K562 (cell line): ENCODE results near the gene DPY19L3. TPM values are rescaled to one million over a fixed set of nuclear protein-coding genes. Genes with fewer than 3 reads are reported as not detected.

Experiments used
- CBX8 ChIP-seq: fragments of 200-600 bp; sonication (generic); IDR thresholded peaks from 2 replicates; pipeline ENCODE4 v1.6.1; 2012; ENCODE audit warnings: borderline replicate concordance, mixed run types, low read depth, mild to moderate bottlenecking, moderate library complexity, mixed read lengths, low read length, control low read depth, inconsistent platforms; ENCODE audit not compliant: poor library complexity, severe bottlenecking; ENCODE audit errors: extremely low read depth
- E2F3 ChIP-seq: fragments of 250-450 bp; sonication (Bioruptor Pico); IDR thresholded peaks from 2 replicates; pipeline ENCODE4 v1.4.0; 2020; ENCODE audit warnings: mild to moderate bottlenecking
- EP300 ChIP-seq: IDR thresholded peaks from 2 replicates; pipeline ENCODE4 v1.6.1; 2012; ENCODE audit warnings: low read length, improper control_type of control experiment
- ESRRB ChIP-seq: fragments of 250-450 bp; sonication (Bioruptor Pico); IDR thresholded peaks from 2 replicates; pipeline ENCODE4 v1.5.0; 2020; ENCODE audit warnings: mild to moderate bottlenecking, moderate library complexity, borderline replicate concordance
- GATAD2B ChIP-seq: fragments of 450-650 bp; IDR thresholded peaks from 2 replicates; pipeline ENCODE4 v1.6.1; 2017; ENCODE audit warnings: mild to moderate bottlenecking, borderline replicate concordance
- L3MBTL2 ChIP-seq: fragments of 450-650 bp; IDR thresholded peaks from 2 replicates; pipeline ENCODE4 v1.6.1; 2016; ENCODE audit warnings: mild to moderate bottlenecking, moderate library complexity
- NR2C1 ChIP-seq, 2 experiments: fragments of 450-650 bp; IDR thresholded peaks; 2 replicates each; pipeline ENCODE4 v1.6.1; 2017; ENCODE audit warnings: mild to moderate bottlenecking in 2 of 2, antibody characterized with exemption in 1 of 2, inconsistent platforms in 1 of 2, missing compliant biosample characterization in 1 of 2, missing genetic modification characterization in 1 of 2
- NUFIP1 ChIP-seq: fragments of 450-650 bp; IDR thresholded peaks from 2 replicates; pipeline ENCODE4 v1.6.1; 2018; ENCODE audit not compliant: partially characterized antibody
- PHTF2 ChIP-seq: fragments of 250-450 bp; sonication (Bioruptor Pico); IDR thresholded peaks from 2 replicates; pipeline ENCODE4 v1.5.0; 2021; ENCODE audit warnings: mild to moderate bottlenecking
- PRPF4 ChIP-seq: fragments of 200-400 bp; formaldehyde crosslinking; IDR thresholded peaks from one replicate; pipeline ENCODE4 v1.6.1; 2017; ENCODE audit warnings: low read length, low read depth, mild to moderate bottlenecking; ENCODE audit not compliant: insufficient read depth, poor library complexity, severe bottlenecking
- RBM39 ChIP-seq: fragments of 200-400 bp; formaldehyde crosslinking; optimal IDR thresholded peaks from 2 replicates; pipeline ENCODE3; 2018; ENCODE audit warnings: low read depth, low read length
- RFX7 ChIP-seq: fragments of 250-450 bp; sonication (Bioruptor Pico); IDR thresholded peaks from 2 replicates; pipeline ENCODE4 v1.5.1; 2021; ENCODE audit warnings: mild to moderate bottlenecking
- SP1 ChIP-seq: sonication (generic); formaldehyde crosslinking; IDR thresholded peaks from 2 replicates; pipeline ENCODE4 v1.8.1; 2022; ENCODE audit warnings: mild to moderate bottlenecking, missing genetic modification reagents
- SRF ChIP-seq, 2 experiments: fragments of 250-450, 450-650 bp in 1 of 2; sonication (Bioruptor Pico) in 1 of 2; sonication (generic) in 1 of 2; formaldehyde crosslinking; IDR thresholded peaks; 2 replicates each; pipeline versions ENCODE4 v1.5.0 to v1.5.1; 2020 to 2022; ENCODE audit warnings: mild to moderate bottlenecking in 1 of 2, missing genetic modification reagents in 1 of 2
- TBL1XR1 ChIP-seq, 2 experiments: IDR thresholded peaks; 2 replicates each; pipeline ENCODE4 v1.6.1; 2012; ENCODE audit warnings: improper control_type of control experiment in 2 of 2, low read length in 2 of 2, mild to moderate bottlenecking in 1 of 2
- TBP ChIP-seq: optimal IDR thresholded peaks from 2 replicates; pipeline ENCODE3; 2011; ENCODE audit warnings: low read depth, low read length, improper control_type of control experiment
- ZFP91 ChIP-seq: sonication (generic); formaldehyde crosslinking; IDR thresholded peaks from 2 replicates; pipeline ENCODE4 v1.8.0; 2022; ENCODE audit warnings: mild to moderate bottlenecking, missing genetic modification reagents
- ZNF121 ChIP-seq: sonication (generic); formaldehyde crosslinking; conservative IDR thresholded peaks from 2 replicates; pipeline ENCODE4 v1.8.0; 2022; ENCODE audit warnings: missing genetic modification reagents
- ZNF146 ChIP-seq: IDR thresholded peaks from one replicate; pipeline ENCODE4 v1.6.1; 2018; ENCODE audit warnings: missing compliant biosample characterization; ENCODE audit not compliant: unreplicated experiment
- ZNF263 ChIP-seq: sonication (generic); formaldehyde crosslinking; IDR thresholded peaks from 2 replicates; pipeline ENCODE4 v1.8.0; 2022; ENCODE audit warnings: mild to moderate bottlenecking, missing genetic modification reagents, borderline replicate concordance
- ZNF584 ChIP-seq: fragments of 200-800 bp; sonication (Bioruptor generic); IDR thresholded peaks from 2 replicates; pipeline ENCODE4 v1.6.1; 2016; ENCODE audit warnings: low read depth, mild to moderate bottlenecking, missing genetic modification characterization, missing compliant biosample characterization
- ZNF766 ChIP-seq: fragments of 200-800 bp; sonication (Bioruptor generic); conservative IDR thresholded peaks from 2 replicates; pipeline ENCODE4 v1.6.1; 2016; ENCODE audit warnings: missing genetic modification characterization, missing compliant biosample characterization
- ZNF77 ChIP-seq: fragments of 250-450 bp; sonication (Bioruptor Pico); IDR thresholded peaks from 2 replicates; pipeline ENCODE4 v1.5.0; 2020
- ZNF785 ChIP-seq: fragments of 250-450 bp; sonication (Bioruptor Pico); IDR thresholded peaks from 2 replicates; pipeline ENCODE4 v1.4.0; 2020; ENCODE audit warnings: mild to moderate bottlenecking
- polyA plus RNA-seq, 8 experiments: library from polyadenylated mRNA; depleted of rRNA in 4 of 8; stranded (reverse) in 5 of 8; unstranded in 3 of 8; fragments of >200 nt; fragmentation: Nextera tagmentation in 2 of 8; fragmentation: Illumina TruSeq in 1 of 8; extraction: Ambion mirVana in 2 of 8; extraction: Trizol in 1 of 8; gene quantifications; 2 replicates each; pipeline versions ENCODE4 v1.2.1 to v1.2.3, GENCODE V29; 2011 to 2014; ENCODE audit warnings: inconsistent platforms in 1 of 8, missing spikeins in 1 of 8
- total RNA-seq, 7 experiments: library from RNA; depleted of rRNA in 6 of 7; stranded (reverse); fragments of >200 nt in 6 of 7; fragmentation: Illumina TruSeq in 2 of 7; extraction: Trizol in 2 of 7; gene quantifications; 2 replicates each; pipeline versions ENCODE4 v1.2.1 to v1.2.3, GENCODE V29; 2011 to 2021; ENCODE audit warnings: low replicate concordance in 1 of 7
- TF ChIP-seq, protein P1 (sequence below): IDR thresholded peaks from 2 replicates; pipeline ENCODE4 v1.6.1; 2012; ENCODE audit warnings: low read depth, low read length, improper control_type of control experiment, borderline replicate concordance

The DPY19L3 gene
- total and polyA plus RNA-seq, 9 of the 15 experiments (the other 6 are each of a cell fraction or from before 2014, with no cell fraction given), result 4.7 to 39.2 (median 22.0) TPM

- TF ChIP-seq ZNF77 (CRISPR knock-in tag) (no peak), GATAD2B (peak; percentile 76; the same call in 1 of the 2 replicates), RFX7 (CRISPR knock-in tag) (no peak), E2F3 (no peak), CBX8 (no peak), SP1 (CRISPR knock-in tag) (no peak), ZNF584 (CRISPR knock-in tag) (0 out of 2 replicates have a peak, but pooled peaks have one; percentile 34), ZNF263 (CRISPR knock-in tag) (peak; percentile 23; the same call in 1 of the 2 replicates), ZNF121 (CRISPR knock-in tag) (no peak), ESRRB (CRISPR knock-in tag) (no peak), ZNF146 (no peak), RBM39 (no peak), L3MBTL2 (peak; percentile 83), PRPF4 (no peak), ZFP91 (CRISPR knock-in tag) (no peak), PHTF2 (no peak), SRF (CRISPR knock-in tag; IDR thresholded peaks at IDR 0.05) (peak in 1 of 2 experiments; percentile 61; a peak in 1 of 4 replicates), ZNF785 (CRISPR knock-in tag) (no peak), TBL1XR1 (IDR thresholded peaks at IDR 0.05; ENCODE audit: low read length in 2 of 2) (peak in 1 of 2 experiments; percentile 86; a peak in 2 of 4 replicates), EP300 (peak; percentile 90), NR2C1 (IDR thresholded peaks at IDR 0.05) (0 out of 2 replicates have a peak, but pooled peaks have one; percentile 28), NR2C1 (tag; IDR thresholded peaks at IDR 0.05) (peak; percentile 40; the same call in 1 of the 2 replicates), NUFIP1 (no peak), ZNF766 (CRISPR knock-in tag) (0 out of 2 replicates have a peak, but pooled peaks have one; percentile 61), TBP (peak; percentile 53)
- TF ChIP-seq, protein P1, sequence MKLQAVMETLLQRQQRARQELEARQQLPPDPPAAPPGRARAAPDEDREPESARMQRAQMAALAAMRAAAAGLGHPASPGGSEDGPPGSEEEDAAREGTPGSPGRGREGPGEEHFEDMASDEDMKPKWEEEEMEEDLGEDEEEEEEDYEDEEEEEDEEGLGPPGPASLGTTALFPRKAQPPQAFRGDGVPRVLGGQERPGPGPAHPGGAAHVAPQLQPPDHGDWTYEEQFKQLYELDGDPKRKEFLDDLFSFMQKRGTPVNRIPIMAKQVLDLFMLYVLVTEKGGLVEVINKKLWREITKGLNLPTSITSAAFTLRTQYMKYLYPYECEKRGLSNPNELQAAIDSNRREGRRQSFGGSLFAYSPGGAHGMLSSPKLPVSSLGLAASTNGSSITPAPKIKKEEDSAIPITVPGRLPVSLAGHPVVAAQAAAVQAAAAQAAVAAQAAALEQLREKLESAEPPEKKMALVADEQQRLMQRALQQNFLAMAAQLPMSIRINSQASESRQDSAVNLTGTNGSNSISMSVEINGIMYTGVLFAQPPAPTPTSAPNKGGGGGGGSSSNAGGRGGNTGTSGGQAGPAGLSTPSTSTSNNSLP, result peak; percentile 56
Observed at GRCh38 chr19:32421589-32422361, 16.2 kb downstream of the DPY19L3 start (continued).
